GM21423 (cell line): ENCODE results near the gene NXT1.

Source experiments
- ATAC-seq: cut with Tn5 transposase; IDR thresholded peaks from one replicate; pipeline ENCODE4 v1.9.1; 2021; ENCODE audit warnings: mild to moderate bottlenecking, moderate library complexity; ENCODE audit not compliant: unreplicated experiment

NXT1 gene

DNA sequence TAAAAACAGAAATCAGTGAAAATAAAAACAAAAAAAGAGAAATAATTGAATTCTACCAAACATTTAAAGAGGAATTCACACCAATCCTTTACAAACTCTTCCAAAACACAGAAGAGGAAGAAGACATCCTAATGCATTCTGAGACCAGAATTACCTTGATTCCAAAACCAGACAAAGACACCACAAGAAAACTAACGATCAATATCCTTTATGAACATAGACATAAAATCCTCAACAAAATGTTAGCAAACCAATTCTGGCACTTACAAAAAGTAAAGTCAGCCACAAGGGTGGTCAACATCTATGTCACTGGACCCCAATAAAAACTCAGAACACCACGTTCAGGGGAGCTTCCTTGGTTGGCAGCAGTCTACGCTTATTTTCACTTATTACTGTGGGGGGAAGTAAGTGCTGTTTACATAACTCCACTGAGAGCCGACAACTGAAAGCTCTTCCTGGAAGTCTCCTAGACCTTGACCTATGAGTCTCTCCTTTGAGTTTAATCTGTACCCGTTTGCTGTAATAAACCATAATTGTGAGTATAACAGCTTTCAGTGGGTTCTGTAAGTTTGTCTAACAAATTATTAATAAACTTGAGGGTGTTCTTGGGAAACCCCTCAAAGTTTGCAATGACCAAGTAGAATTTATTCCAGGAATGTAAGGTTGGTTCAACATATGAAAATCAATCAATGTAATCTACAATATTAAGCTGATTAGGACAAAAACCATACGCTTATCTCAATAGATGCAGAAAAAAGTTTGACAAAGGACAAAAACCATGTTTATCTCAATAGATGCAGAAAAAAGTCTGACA is 35.9 kb downstream of the NXT1 start:
- ATAC-seq = no peak

DNA sequence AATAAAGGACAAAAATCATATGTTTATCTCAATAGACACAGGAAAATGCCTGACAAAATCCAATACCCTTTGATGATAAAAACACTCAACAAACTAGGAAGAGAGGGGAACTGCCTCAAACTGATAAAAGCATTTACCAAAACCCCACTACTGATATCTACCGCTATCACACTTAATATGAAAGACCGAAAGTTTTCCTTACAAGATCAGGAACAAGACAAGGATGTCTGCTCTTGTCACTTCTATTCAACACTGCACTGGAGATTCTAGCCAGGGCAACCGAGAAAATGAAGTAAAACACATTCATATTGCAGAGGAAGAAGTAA is 36.5 kb downstream of the NXT1 start:
- no peak for ATAC-seq

DNA sequence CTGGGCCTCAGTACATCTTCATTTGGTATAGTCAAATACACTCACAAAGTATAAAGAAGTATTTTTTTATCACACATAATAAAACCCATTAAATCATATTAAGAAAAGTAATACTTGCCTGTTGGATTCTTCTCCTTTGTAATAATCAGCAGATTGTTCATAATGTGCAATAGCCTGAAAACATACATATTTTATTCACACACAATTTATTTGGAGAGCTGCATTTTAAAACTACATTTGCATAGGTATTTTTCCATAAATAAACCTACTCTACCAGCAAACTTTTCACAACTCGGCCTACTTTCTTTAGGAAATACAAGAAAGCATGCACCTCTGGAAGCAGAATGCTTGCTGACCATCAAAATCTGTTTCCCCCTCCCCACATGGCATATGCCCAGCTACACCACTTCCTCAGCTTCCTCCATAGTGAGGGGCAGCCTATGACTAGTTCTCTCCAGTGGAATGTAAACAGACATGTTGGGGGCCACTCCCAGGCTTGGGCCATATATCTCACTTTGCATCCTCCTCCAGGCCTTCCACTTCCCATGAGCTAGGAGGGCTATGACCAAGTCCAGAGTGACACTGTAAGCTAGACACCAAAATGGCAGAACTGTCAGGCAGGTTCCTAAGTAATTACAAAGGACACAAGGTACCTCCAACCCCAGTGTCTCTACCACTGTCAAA is 39.6 kb downstream of the NXT1 start:
- ATAC-seq = no peak

DNA sequence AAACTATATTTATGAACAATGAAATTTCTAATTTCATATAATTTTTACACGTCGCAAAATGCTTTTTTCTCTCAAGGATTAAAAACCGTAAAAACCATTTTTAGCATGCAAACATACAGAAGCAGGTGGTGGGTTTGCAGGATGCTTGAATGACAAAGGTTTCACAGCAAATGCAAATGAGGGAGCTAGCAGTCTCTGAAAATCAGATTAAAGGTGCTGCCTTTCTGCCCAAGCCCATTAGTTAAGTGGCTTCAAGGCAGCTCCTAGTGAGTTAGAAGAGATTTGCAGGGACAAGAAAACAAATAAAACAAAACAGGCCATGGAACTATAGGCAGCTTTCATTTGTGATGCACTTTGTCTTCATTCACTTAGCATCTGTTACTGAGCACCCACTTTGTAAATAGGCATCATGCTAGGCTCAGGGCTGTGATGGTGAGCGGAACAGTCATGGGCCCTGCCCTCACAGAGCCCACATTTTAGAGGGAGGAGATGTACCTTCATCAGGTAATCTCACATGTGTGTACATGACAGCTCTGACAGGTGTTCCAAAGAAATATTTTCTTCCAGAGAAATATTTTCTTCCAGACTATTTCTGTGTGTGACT is 41.2 kb downstream of the NXT1 start:
- no peak for ATAC-seq

DNA sequence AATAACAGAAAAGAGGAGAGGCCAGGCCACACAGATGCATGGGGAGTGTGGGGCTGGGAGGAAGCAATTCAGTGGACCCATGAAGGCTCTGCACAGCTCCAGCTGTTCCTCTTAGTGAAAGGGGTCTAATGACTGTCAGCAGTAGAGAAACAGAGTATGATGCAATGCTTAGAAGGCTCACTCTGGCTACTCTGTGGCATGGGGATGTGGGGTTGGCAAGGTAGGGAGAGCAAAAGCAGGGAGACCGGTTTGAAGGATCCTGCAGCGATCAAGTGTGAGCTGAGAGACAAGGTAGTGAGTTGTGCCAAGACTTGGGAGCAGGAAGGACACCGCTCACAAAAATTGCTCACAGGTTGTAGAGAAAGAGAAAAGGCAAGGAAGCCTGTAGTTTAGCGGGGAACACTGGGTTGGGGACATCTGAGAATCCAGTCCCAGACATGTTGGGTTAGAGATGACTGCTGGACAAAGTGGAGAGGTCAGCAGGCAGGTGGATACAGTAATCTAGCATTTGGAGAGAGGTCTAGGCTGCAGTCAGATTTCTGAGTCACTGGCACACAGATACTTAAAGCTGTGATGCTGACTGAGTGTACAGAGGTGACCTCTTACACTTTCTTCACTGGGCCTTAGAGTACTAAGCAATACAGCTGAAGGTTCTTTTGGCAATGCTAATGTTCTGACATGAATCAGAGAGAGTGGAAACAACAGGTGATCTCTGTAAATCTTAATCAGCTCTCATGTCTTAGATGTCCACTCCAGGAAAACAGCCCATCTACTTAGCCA is 43.6 kb downstream of the NXT1 start:
- no peak for ATAC-seq

DNA sequence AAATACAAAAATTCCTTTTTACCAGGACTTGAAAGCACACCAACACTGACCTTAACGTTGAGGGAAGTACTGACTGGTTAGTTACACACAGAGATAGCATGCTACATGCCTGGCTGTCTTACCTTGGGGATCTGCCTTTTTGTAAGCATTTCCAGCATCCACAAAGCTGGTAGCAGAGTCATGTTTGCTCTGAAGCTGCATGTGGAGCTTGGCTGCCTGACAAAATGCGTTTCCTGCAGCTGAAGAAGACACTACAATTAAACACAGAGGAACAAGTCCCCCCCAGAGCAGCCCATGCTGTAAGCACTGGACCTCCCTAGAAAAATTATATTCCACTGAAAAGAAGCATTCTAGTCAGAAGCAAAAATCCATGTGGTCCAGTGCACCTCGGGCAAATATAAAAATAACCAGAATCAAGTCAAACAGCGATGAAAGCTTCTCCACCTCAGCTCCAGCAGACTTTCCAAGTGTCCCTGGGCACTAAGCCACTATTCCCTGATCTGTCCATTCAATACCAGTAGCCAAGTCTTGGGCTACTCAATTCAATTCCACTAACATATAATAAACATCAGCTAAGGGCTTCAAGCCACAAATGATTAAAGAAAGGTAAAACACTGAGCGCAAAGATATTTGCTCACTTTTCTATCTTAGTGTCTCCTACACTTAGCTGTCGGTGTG is 46.5 kb downstream of the NXT1 start:
- ATAC-seq = no peak

DNA sequence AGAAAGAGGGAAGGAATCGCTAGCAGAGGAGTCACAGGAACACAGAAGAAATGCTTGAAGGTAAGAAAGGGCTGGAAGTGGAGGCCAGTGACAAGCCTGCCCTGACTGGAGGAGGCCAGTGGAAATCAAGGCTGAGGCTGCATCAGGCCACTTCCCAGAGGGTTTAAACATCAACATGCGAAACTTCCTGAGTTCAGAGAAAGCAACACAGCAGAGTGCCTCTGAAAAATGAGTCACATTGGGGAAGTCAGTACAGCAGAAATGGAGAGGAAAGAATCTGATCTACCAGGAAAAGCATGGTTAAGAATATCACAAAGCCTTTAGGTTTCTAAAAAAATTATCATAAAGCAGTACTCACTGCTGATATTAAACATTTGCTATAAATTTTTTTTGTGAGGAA is 47.4 kb downstream of the NXT1 start:
- no peak for ATAC-seq

DNA sequence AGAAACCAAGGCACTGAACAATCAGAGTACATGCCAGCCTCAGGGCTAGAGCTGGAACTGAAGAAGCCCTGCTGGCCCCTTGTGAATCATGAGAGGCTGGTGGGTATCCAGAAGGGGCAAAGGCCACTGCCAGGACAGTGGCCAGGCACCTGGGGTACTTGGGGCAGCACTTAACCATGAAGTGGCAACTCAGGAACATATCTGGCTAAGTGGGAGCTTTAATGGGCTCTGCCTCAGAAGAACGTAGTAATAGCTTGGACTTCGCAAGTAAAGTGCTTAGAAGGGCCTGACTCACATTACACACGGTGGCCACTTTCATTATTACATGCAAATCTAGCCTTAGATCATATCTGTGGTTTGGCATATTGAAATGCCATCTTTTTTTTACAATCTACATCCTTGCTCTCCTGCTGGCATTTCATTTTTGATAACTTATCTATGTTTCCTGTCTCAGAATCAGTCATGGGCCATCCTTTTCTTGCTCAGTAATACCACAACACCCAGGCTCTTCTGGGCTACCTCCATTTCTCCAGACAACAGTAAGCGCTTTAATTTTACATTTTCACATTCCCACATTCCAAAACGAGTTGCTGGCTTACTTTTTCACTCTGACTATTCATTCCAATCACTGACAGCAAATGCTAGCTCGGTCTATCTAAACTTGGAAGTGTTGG is 49.1 kb downstream of the NXT1 start:
- ATAC-seq = peak; percentile 70

DNA sequence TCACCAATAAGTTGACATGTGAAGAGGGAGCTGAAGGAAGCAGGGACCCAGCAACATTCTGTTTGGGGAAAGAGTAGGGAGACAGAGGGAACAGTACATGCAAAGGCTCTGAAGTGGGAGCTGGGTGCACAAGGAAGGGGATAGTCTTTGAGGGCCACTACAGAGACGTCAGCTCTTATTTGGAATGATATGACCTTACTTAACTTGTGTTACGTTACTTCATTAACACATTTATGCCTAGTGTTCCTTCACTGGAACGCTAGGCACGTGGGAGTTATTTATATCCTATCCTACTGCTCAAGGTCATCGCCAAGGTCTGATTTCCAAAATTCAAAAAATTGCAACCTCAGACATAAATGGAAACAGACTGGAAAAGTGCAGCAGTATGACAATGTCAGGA is 50.5 kb downstream of the NXT1 start:
- no peak for ATAC-seq

DNA sequence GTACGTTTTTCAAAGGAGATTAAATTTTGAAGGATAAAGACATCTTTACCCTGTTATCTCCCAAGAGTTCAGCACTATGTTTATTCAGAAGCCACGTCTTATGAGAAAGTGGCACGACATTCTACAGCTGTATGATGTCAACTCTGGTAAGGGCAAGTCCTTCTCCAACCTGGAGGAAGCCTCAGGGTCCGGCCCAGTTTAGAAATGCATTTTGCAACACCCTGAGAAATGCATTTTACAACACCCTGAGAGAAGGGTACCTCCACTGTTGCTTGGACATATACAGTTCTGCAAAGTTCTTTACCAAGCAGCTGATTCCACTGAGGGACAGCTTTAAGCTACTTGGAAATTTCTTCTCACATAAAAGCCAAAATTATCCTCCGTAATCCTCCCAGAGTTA is 53.2 kb downstream of the NXT1 start:
- no peak for ATAC-seq

DNA sequence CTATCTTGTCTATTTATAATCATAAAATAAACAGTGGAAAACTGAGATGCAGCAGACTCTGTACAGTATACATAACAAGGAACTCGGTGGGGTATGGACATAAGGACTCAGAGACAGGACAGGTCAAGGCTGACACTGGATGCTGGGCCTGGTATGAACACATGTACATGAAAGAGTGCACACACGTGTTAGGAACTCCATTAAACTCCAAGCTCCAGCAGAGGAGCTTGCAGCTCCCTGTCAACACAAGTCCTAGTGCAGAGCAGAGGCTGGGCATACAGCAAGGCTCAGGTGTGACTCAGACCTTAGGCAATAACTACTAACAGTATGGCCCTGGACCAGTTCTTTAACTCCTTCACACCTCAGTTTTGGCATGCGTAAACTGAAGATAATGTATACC is 53.6 kb downstream of the NXT1 start:
- ATAC-seq = no peak
